Spleen (tissue), 11 donors: Measurements from ENCODE around the gene CCNI2. TPM values are rescaled to one million over a fixed set of nuclear protein-coding genes. Genes with fewer than 3 reads are reported as not detected.
A peak's percentile ranks its signal among the peaks of the same experiment; 100 is the strongest.

Experiments used
- DNase-seq: peaks from one replicate; pipeline ENCODE4 v3.0.0-alpha.2; 2020
- H3K27ac ChIP-seq, 8 donors: fragments of 200-600 bp; sonication (generic) in 7 of 8; 1 replicate in 4 of 8; 2 replicates in 4 of 8; pipeline versions ENCODE4 v1.5.0 to v1.8.0; 2016 to 2021; ENCODE audit warnings: inconsistent platforms in 4 of 8, mild to moderate bottlenecking in 4 of 8, moderate library complexity in 1 of 8
- H3K27me3 ChIP-seq, 7 donors: fragments of 200-600 bp; sonication (generic) in 6 of 7; replicated peaks in 1 of 7; 1 replicate in 4 of 7; 2 replicates in 3 of 7; pipeline versions ENCODE4 v1.5.0 to v1.8.0; 2016 to 2021; ENCODE audit warnings: inconsistent platforms in 3 of 7, mild to moderate bottlenecking in 1 of 7
- H3K36me3 ChIP-seq, 6 donors: fragments of 200-600 bp; sonication (generic) in 5 of 6; 1 replicate in 4 of 6; 2 replicates in 2 of 6; pipeline versions ENCODE4 v1.5.0 to v1.8.0; 2016 to 2021; ENCODE audit warnings: inconsistent platforms in 2 of 6
- H3K4me1 ChIP-seq, 6 donors: fragments of 200-600 bp; sonication (generic) in 5 of 6; 1 replicate in 3 of 6; 2 replicates in 3 of 6; pipeline versions ENCODE4 v1.5.0 to v1.8.0; 2016 to 2021; ENCODE audit warnings: inconsistent platforms in 3 of 6
- H3K4me3 ChIP-seq, 8 donors: fragments of 200-600 bp; sonication (generic) in 7 of 8; 1 replicate in 4 of 8; 2 replicates in 4 of 8; pipeline versions ENCODE4 v1.5.0 to v1.8.0; 2016 to 2021; ENCODE audit warnings: inconsistent platforms in 4 of 8, mild to moderate bottlenecking in 4 of 8, moderate library complexity in 2 of 8
- H3K9me3 ChIP-seq, 8 donors: fragments of 200-600 bp; sonication (generic) in 7 of 8; 1 replicate in 4 of 8; 2 replicates in 4 of 8; pipeline versions ENCODE4 v1.5.0 to v1.8.0; 2016 to 2021; ENCODE audit warnings: inconsistent platforms in 4 of 8
- POLR2A ChIP-seq, 3 donors: fragments of 450-650 bp; IDR thresholded peaks; one replicate each; pipeline ENCODE4 v1.5.1; 2017; ENCODE audit warnings: antibody characterized with exemption in 3 of 3, mild to moderate bottlenecking in 1 of 3
- POLR2AphosphoS5 ChIP-seq, 3 donors: sonication (generic); formaldehyde crosslinking; IDR thresholded peaks; one replicate each; pipeline ENCODE4 v1.5.1; 2017; ENCODE audit warnings: antibody characterized with exemption in 3 of 3
- WGBS, 5 donors: extraction: QIAGEN DNeasy Blood & Tissue Kit in 3 of 5; methylation state at CpG; one replicate each; pipeline versions ENCODE4 v1.1.5 to v1.1.7; 2013 to 2018; 5-methylcytosine and 5-hydroxymethylcytosine counted together
- intact Hi-C: fragments of 100-400 bp; cut with DNase I; formaldehyde crosslinking; loops from one replicate; pipeline ENCODE4 v1.15.0; 2023; ENCODE audit warnings: low total_unique reads
- polyA plus RNA-seq, 3 donors: library from polyadenylated mRNA; stranded (reverse); fragments of 200-250 nt; gene quantifications; one replicate each; pipeline ENCODE4 v1.2.1, GENCODE V29; 2013
- total RNA-seq, 7 donors: library from RNA; depleted of rRNA in 3 of 7; stranded (reverse); fragments of >200 nt in 3 of 7; fragmentation: NEBNext Ultra II Directional in 4 of 7; extraction: Animal tissue kit (Norgen Biotek cat#: 25700) in 4 of 7; gene quantifications; one replicate each; pipeline versions ENCODE4 v1.1.0 to v1.2.1, GENCODE V29; 2016 to 2021
- TF ChIP-seq, protein P1 (sequence below), 11 experiments: fragments of 200-600 bp in 7 of 11; fragments of 450-650 bp in 4 of 11; sonication (generic) in 4 of 11; IDR thresholded peaks in 8 of 11; conservative IDR thresholded peaks in 3 of 11; 1 replicate in 7 of 11; 2 replicates in 4 of 11; pipeline versions ENCODE4 v1.4.0 to v1.8.0; 2016 to 2021; ENCODE audit warnings: antibody characterized with exemption in 11 of 11, inconsistent platforms in 4 of 11, mild to moderate bottlenecking in 1 of 11
- donor health status: healthy with polysubstance abuse.
- donor health status: DM: no; HTN: no; CAD: no; lungs with moderate emphysema.
- donor health status: DM: no; HTN: no; CAD: no.
- donor health status: Bipolar disorder and iron deficiency.
- donor health status: healthy.
- donor health status: DM: no; HTN: no; CAD: no.
- donor health status: DM: yes; HTN: yes; CAD: no.

Gene CCNI2
- total and polyA plus RNA-seq, 10 donors: 0.19 to 5.2 (median 0.98) TPM

DNA sequence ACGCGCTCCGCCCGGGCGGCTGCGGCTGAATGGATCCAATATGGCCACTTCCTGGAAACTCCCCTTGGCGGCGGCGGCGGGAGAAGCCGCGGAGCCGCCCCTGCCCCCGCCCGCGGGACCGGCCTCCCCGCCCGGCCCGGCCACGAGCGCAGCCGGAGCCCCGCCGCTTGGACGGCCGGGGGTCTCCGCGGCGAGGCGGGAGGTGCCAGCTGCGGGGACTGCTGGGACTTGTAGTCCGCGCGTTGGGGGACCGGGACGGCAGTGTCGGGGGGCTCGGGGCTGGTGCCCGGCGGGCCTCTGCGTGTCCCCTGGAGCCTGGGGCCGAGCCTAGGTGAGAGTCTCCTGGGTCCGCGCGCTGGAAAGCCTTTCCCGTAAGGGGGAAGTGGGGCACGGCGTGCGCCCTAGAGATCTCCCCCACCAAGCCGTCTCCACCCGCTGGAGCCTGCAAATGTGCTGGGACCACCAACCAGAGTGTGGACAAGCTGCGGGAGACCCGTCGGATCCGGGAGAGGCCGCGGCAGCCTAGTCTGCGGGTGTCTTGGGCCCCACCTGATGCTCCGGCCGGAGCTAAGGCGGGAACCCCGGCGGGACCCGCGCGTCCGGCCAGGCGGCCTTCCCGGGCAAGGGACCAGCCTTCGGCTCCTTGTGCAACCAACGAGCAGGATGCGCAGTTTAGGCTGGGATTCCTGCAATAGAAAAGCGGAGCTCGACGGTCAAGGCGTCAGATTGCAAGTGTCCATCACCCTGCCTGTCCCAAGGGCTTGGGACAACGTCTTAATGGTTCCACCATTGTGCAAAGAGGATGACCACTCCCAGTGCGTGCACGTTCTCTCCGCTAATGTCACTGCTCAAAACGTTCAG, 30.2 kb downstream of the CCNI2 start, which contains the start of gene SEPTIN8:
SEPTIN8 (minus strand) TSS at position 31 of the 861 bp plus-strand sequence. CDS start 102 bp downstream, outside the sequence.
- whole genome bisulfite sequencing, 5 donors: 4 to 12% (median 6%) methylated on average over 23 to 82 of the region's 82 CpGs
- Histone ChIP-seq H3K36me3 (no peaks in the 10 kb centered on the region), H3K27ac (peak within 1 kb of the TSS; percentile 16 to 82 (median 70)), H3K27me3 (peaks cover 0 to 49% (median 11%) of the 10 kb centered on the region in 7 donors), H3K4me3 (peak within 1 kb of the TSS; percentile 50 to 94 (median 72)), H3K9me3 (no peaks in the 10 kb centered on the region), H3K4me1 (peaks cover 0 to 47% (median 32%) of the 10 kb centered on the region in 6 donors)
- intact Hi-C loops: no loop called here
- peak; percentile 82 for DNase-seq
- TF ChIP-seq, protein P1, sequence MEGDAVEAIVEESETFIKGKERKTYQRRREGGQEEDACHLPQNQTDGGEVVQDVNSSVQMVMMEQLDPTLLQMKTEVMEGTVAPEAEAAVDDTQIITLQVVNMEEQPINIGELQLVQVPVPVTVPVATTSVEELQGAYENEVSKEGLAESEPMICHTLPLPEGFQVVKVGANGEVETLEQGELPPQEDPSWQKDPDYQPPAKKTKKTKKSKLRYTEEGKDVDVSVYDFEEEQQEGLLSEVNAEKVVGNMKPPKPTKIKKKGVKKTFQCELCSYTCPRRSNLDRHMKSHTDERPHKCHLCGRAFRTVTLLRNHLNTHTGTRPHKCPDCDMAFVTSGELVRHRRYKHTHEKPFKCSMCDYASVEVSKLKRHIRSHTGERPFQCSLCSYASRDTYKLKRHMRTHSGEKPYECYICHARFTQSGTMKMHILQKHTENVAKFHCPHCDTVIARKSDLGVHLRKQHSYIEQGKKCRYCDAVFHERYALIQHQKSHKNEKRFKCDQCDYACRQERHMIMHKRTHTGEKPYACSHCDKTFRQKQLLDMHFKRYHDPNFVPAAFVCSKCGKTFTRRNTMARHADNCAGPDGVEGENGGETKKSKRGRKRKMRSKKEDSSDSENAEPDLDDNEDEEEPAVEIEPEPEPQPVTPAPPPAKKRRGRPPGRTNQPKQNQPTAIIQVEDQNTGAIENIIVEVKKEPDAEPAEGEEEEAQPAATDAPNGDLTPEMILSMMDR (IDR thresholded peaks at IDR 0.05 in 8 of 11, conservative IDR thresholded peaks at IDR 0.05 in 3 of 11): no peak
- TF ChIP-seq POLR2AphosphoS5 (IDR thresholded peaks at IDR 0.05): peak in 1 of 3 donors; percentile 30
- peak in 1 of 3 donors; percentile 6 for TF ChIP-seq POLR2A (IDR thresholded peaks at IDR 0.05)

DNA sequence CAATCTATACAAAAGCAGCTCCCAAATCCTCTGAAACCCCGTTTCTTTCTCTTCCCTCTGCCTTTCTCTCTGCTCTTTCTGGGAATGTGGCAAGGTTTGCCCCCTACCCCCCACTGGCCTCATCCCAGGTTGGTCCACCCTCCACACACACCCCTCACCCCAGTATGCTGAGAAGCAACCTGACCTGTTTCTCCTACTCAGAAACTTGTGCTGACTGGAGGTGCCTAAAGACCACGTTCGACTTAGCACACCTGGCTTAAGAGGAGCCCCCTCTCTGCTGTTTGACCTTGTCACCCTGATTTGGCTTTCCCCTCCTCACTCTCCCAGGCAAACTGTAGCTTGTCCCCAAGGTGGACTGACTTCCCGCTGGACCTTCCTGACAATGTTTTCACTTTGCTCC, 30.9 kb downstream of the CCNI2 start:
- peak overlapping the region in 2 of 8 donors; percentile 69 to 81 for H3K27ac ChIP-seq
- H3K36me3 ChIP-seq: no peaks in the 10 kb centered on the region
- intact Hi-C loops: no loop called here
- 54 to 87% (median 67%) methylated on average over 4 of the region's 4 CpGs for WGBS, 5 donors
- H3K9me3 ChIP-seq: no peaks in the 10 kb centered on the region
- H3K4me3 ChIP-seq: peak overlapping the region in 4 of 8 donors; percentile 71 to 94 (median 74)
- no peak for DNase-seq
- TF ChIP-seq, protein P1 (IDR thresholded peaks at IDR 0.05 in 8 of 11, conservative IDR thresholded peaks at IDR 0.05 in 3 of 11): no peak
- peaks cover 0 to 56% (median 11%) of the 10 kb centered on the region in 7 donors for H3K27me3 ChIP-seq
- H3K4me1 ChIP-seq: peaks cover 0 to 47% (median 31%) of the 10 kb centered on the region in 6 donors

DNA sequence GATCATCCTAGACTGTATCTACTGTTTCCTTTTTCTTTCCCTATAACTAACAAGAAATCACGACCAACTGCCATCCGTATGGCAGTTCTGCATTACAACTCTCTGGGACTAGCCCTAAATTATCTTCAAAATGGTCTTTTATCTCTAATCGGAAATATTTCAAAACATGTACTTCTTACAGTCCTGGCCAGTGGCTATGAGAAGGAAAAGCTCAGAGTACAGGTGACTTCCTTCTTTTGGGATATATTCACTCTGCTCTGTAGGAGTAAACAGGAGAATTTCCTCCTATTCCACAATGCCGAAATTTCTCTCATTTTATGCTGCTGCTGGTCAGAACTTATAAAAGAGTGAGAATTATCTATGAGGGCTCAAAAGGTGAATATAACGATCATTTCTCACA, 31.6 kb downstream of the CCNI2 start:
- H3K27ac ChIP-seq: no peak overlapping the region
- DNase-seq: no peak
- H3K4me1 ChIP-seq: peaks cover 0 to 47% (median 30%) of the 10 kb centered on the region in 6 donors
- H3K4me3 ChIP-seq: no peak overlapping the region
- 75 to 90% (median 83%) methylated on average over 5 of the region's 5 CpGs for WGBS, 5 donors
- no peaks in the 10 kb centered on the region for H3K36me3 ChIP-seq
- H3K9me3 ChIP-seq: no peaks in the 10 kb centered on the region
- peaks cover 0 to 63% (median 14%) of the 10 kb centered on the region in 7 donors for H3K27me3 ChIP-seq
- no peak for TF ChIP-seq POLR2AphosphoS5 (IDR thresholded peaks at IDR 0.05)
- TF ChIP-seq, protein P1 (IDR thresholded peaks at IDR 0.05 in 8 of 11, conservative IDR thresholded peaks at IDR 0.05 in 3 of 11): no peak
- TF ChIP-seq POLR2A (IDR thresholded peaks at IDR 0.05): no peak
- intact Hi-C loops: no loop called here

DNA sequence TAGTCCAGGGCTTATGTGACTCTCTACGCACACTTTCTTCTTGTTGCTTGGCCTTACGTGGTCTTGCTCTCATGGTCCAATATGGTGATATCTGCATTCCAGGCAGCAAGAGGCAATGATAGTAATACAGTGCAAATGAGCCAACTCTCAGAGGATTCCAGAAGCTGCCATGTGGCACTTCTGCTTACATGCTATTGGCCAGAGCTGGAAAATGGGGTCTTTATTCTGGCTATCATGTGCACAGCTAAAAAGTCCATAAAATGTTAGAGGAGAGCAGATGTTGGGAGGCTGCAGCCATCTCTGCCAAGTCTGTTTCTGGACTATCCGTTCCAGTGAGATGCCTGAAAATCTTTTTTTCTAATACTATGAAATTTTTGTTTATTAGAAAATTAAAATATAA, 32.7 kb downstream of the CCNI2 start:
- TF ChIP-seq POLR2A (IDR thresholded peaks at IDR 0.05) (no peak), POLR2AphosphoS5 (IDR thresholded peaks at IDR 0.05) (no peak)
- TF ChIP-seq, protein P1 (IDR thresholded peaks at IDR 0.05 in 8 of 11, conservative IDR thresholded peaks at IDR 0.05 in 3 of 11): no peak
- peaks cover 0 to 37% (median 28%) of the 10 kb centered on the region in 6 donors for H3K4me1 ChIP-seq
- peaks cover 0 to 72% (median 20%) of the 10 kb centered on the region in 7 donors for H3K27me3 ChIP-seq
- no peak for DNase-seq
- H3K27ac ChIP-seq: no peak overlapping the region
- intact Hi-C loops: no loop called here
- H3K9me3 ChIP-seq: no peaks in the 10 kb centered on the region
- no peaks in the 10 kb centered on the region for H3K36me3 ChIP-seq
- 92 to 99% (median 95%) methylated on average over 3 of the region's 3 CpGs for WGBS, 5 donors
- H3K4me3 ChIP-seq: no peak overlapping the region
